Measurements from ENCODE around the gene UNC13C.

DNA sequence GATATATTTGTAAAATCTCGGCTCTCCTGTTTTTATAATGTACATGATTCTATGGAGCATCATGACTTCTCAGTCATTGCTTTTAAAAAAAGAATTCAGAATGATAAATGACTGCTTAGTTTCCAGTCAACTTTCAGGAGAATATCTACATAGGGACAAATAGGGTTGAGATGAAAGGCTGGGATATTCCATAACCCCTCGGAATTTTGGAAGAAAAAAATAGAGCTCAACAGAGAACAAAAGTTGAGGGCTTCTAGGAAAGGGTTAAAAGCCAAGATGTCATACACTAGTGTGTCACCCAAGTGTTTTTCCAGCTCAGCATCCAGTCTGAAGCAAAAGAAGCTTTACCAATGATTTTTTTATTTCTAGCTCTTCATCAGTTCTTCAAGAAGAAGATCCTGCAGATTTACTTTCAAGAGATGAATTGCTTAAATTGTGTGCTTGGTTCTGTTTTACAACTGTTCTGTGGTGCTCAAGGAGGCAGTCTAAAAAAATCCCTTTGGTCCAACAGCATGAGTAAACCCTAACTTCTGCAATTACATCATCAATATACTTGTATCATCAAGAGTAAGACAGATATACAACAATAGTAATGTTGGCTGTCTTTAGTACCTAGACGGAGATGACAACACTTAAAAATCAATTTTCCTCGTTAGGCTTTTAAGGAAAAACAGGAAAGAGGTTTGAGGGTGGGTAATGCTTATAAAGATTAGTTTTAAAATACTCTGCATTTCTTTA, 979 bp downstream of the UNC13C start:
- no peak for TF ChIP-seq CEBPB (IDR thresholded peaks at IDR 0.05; ENCODE audit: borderline replicate concordance, low read depth, low read length)
- no peak for TF ChIP-seq ZBTB43 (CRISPR knock-in tag; conservative IDR thresholded peaks at IDR 0.05)
- TF ChIP-seq ZNF253 (CRISPR knock-in tag; IDR thresholded peaks at IDR 0.05; ENCODE audit: borderline replicate concordance) = no peak
- no peak for TF ChIP-seq SP2 (CRISPR knock-in tag; IDR thresholded peaks at IDR 0.05)
- TF ChIP-seq, protein P1, sequence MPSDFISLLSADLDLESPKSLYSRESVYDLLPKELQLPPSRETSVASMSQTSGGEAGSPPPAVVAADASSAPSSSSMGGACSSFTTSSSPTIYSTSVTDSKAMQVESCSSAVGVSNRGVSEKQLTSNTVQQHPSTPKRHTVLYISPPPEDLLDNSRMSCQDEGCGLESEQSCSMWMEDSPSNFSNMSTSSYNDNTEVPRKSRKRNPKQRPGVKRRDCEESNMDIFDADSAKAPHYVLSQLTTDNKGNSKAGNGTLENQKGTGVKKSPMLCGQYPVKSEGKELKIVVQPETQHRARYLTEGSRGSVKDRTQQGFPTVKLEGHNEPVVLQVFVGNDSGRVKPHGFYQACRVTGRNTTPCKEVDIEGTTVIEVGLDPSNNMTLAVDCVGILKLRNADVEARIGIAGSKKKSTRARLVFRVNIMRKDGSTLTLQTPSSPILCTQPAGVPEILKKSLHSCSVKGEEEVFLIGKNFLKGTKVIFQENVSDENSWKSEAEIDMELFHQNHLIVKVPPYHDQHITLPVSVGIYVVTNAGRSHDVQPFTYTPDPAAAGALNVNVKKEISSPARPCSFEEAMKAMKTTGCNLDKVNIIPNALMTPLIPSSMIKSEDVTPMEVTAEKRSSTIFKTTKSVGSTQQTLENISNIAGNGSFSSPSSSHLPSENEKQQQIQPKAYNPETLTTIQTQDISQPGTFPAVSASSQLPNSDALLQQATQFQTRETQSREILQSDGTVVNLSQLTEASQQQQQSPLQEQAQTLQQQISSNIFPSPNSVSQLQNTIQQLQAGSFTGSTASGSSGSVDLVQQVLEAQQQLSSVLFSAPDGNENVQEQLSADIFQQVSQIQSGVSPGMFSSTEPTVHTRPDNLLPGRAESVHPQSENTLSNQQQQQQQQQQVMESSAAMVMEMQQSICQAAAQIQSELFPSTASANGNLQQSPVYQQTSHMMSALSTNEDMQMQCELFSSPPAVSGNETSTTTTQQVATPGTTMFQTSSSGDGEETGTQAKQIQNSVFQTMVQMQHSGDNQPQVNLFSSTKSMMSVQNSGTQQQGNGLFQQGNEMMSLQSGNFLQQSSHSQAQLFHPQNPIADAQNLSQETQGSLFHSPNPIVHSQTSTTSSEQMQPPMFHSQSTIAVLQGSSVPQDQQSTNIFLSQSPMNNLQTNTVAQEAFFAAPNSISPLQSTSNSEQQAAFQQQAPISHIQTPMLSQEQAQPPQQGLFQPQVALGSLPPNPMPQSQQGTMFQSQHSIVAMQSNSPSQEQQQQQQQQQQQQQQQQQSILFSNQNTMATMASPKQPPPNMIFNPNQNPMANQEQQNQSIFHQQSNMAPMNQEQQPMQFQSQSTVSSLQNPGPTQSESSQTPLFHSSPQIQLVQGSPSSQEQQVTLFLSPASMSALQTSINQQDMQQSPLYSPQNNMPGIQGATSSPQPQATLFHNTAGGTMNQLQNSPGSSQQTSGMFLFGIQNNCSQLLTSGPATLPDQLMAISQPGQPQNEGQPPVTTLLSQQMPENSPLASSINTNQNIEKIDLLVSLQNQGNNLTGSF (CRISPR knock-in tag; IDR thresholded peaks at IDR 0.05) = no peak
- no peak for TF ChIP-seq ZNF646 (CRISPR knock-in tag; IDR thresholded peaks at IDR 0.05)
